AG04449 (cell line): ENCODE data around the gene EVA1C.
"Not testable (repeated sequence)": the region's sequence is repeated elsewhere in the genome, so short reads cannot be mapped to it uniquely, and the experiment has no call there.

Experiments used
- CTCF ChIA-PET: fragments of 350-600 bp; formaldehyde crosslinking; extraction: SDS; loops from one replicate; lab custom pipeline; 2021; ENCODE audit warnings: antibody characterized with exemption; lab: Yijun Ruan, JAX
- POLR2A ChIA-PET: fragments of 400-600, 350-600 bp; formaldehyde crosslinking; extraction: SDS; loops from one replicate; lab custom pipeline; 2020; ENCODE audit warnings: antibody characterized with exemption, inconsistent platforms; lab: Yijun Ruan, JAX
- DNase-seq: peaks from one replicate; pipeline ENCODE4 v3.0.0-alpha.2; 2010; ENCODE audit warnings: low read depth, low spot score
- H3K4me3 ChIP-seq: 2 replicates; pipeline ENCODE4 v1.5.1; 2011; ENCODE audit warnings: low read depth, mild to moderate bottlenecking, control low read depth, low read length
- TF ChIP-seq, protein P1 (sequence below): IDR thresholded peaks from one replicate; pipeline ENCODE4 v1.5.1; 2011; ENCODE audit warnings: mild to moderate bottlenecking, moderate library complexity, low read length, control low read depth, inconsistent platforms; ENCODE audit not compliant: insufficient read depth; ENCODE audit errors: missing control alignments

The EVA1C gene

GRCh38 chr21:32457360-32457840 is 44.9 kb downstream of the EVA1C start:
- DNase-seq, result no peak
- ChIA-PET CTCF (interaction anchor here (1.8 kb wide), 1 partner anchor 31 kb away, joined by 5 read pairs; no protein-coding TSS in a partner anchor), POLR2A (no interaction called here)
- TF ChIP-seq, protein P1, sequence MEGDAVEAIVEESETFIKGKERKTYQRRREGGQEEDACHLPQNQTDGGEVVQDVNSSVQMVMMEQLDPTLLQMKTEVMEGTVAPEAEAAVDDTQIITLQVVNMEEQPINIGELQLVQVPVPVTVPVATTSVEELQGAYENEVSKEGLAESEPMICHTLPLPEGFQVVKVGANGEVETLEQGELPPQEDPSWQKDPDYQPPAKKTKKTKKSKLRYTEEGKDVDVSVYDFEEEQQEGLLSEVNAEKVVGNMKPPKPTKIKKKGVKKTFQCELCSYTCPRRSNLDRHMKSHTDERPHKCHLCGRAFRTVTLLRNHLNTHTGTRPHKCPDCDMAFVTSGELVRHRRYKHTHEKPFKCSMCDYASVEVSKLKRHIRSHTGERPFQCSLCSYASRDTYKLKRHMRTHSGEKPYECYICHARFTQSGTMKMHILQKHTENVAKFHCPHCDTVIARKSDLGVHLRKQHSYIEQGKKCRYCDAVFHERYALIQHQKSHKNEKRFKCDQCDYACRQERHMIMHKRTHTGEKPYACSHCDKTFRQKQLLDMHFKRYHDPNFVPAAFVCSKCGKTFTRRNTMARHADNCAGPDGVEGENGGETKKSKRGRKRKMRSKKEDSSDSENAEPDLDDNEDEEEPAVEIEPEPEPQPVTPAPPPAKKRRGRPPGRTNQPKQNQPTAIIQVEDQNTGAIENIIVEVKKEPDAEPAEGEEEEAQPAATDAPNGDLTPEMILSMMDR, result no peak
- no peak overlapping the region for H3K4me3 ChIP-seq

DNA sequence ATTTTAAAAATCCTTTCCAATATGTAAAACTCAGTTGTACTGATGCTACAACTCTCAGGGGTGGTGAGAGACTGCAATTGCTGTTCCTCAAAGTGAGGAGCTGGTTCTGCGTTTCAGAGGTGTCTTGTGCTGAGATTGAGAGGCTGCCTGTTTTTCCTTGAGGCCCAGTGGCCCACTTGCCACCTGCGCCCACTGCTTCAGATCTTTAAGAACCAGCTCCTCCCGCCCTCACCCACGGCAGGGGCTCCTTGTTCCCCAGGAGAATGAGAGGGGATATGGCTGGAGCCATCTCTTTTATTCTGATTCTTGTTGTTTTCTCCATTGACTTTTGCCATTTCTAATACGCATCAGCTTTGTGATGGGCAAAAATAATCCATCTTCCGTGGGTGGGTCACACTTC is 45.5 kb downstream of the EVA1C start:
- DNase-seq, result no peak
- TF ChIP-seq, protein P1, result no peak
- ChIA-PET CTCF (interaction anchor here (1.8 kb wide), 1 partner anchor 32 kb away, joined by 5 read pairs; no protein-coding TSS in a partner anchor), POLR2A (no interaction called here)
- no peak overlapping the region for H3K4me3 ChIP-seq

DNA sequence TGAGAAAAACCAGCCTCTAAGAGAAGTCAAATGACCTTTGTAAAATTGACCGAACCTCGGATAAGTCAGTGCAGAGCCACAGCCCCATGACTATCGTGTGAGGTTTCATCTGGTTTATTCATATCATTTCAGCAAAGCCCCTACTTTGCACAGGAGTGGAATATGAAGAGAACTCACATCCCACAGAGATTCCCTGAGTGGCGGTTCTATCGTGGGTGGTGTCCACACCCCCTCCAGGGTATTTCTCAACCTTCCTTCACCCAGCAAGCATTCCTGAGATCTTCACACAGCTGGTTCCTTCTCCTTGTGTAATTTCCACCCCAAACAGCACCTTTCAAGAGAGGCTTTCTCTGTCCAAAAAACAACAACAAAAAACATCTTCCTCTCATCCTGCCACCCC is 47.5 kb downstream of the EVA1C start:
- POLR2A ChIA-PET, result no interaction called here
- TF ChIP-seq, protein P1, result no peak
- CTCF ChIA-PET, result no interaction called here
- H3K4me3 ChIP-seq, result no peak overlapping the region
- no peak for DNase-seq

DNA sequence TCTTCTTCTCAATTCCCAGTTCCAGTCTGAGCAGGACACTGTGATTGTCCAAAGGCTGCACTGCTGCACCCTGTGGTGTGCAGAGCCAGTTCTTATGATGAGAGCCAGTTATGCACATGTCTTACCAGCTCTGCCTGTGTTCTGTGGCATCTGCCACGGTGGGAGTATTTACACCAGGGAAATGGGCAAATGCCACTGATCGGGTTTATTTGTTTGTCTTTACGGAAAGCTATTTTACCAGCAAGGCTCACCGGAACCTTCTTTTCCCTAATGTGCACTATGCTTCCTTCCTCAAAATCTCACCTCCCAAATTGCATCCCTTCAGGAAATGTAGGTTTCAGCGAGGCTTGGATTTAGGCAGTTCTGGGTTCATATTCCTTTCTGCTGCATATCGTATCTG is 49.0 kb downstream of the EVA1C start:
- CTCF ChIA-PET, result no interaction called here
- TF ChIP-seq, protein P1, result no peak
- H3K4me3 ChIP-seq, result no peak overlapping the region
- no peak for DNase-seq
- POLR2A ChIA-PET, result no interaction called here

DNA sequence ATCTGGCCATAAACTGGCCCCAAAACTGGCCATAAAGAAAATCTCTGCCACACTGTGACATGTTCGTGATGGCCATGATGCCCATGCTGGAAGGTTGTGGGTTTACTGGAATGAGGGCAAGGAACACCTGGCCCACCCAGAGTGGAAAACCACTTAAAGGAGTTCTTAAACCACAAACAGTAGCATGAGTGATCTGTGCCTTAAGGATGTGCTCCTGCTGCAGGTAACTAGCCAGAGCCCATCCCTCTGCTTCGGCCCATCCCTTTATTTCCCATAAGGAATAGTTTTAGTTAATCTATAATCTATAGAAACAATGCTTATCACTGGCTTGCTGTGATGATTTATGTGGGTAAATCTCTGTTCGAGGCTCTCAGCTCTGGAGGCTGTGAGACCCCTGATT is 50.1 kb downstream of the EVA1C start:
- H3K4me3 ChIP-seq, DNase-seq, POLR2A ChIA-PET: not testable (repeated sequence)
- CTCF ChIA-PET, result interaction anchor here (0.9 to 1.8 kb wide), 2 partner anchors 13 to 108 kb away, joined by 3 to 6 read pairs; no protein-coding TSS in a partner anchor

- DNase-seq, result no peak
- no peak overlapping the region for H3K4me3 ChIP-seq
- ChIA-PET POLR2A (no interaction called here), CTCF (interaction anchor here (0.9 to 1.8 kb wide), 2 partner anchors 13 to 108 kb away, joined by 3 to 6 read pairs; no protein-coding TSS in a partner anchor)
- TF ChIP-seq, protein P1, result no peak
Observed at GRCh38 chr21:32463367-32463766, 50.9 kb downstream of the EVA1C start.

GRCh38 chr21:32463889-32464300 is 51.4 kb downstream of the EVA1C start:
- TF ChIP-seq, protein P1, result no peak
- ChIA-PET CTCF (interaction anchor here (1.3 to 1.8 kb wide), 2 partner anchors 16 to 107 kb away, joined by 4 to 6 read pairs; no protein-coding TSS in a partner anchor), POLR2A (no interaction called here)
- H3K4me3 ChIP-seq, result no peak overlapping the region
- DNase-seq, result peak; percentile 64
